ENCODE results near the gene PRKAR2A. TPM values are rescaled to one million over a fixed set of nuclear protein-coding genes. Genes with fewer than 3 reads are reported as not detected.

The PRKAR2A gene
- polyA plus RNA-seq, 2 of the 4 experiments (the other 2 are of a cell fraction) = 15.3 to 17.2 TPM

DNA sequence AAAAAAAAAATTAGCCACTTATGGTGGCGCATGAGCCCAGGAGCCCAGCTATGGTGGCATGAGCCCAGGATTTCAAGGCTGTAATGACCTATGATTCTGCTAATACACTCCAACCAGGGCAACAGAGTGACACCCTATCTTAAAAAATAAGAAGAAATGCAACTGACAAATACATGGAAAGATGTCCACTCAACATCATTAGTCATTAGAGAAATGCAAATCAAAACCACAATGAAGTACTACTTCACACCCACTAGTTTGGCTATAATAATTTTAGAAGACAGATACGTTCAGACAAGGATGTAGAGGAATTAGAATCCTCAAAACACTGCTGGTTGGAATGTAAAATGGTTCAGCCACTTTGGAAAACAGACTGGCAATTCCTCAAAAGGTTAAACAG, 10.5 kb downstream of the PRKAR2A start:
- CTCF ChIA-PET = interaction anchor here (0.7 kb wide), 1 partner anchor 94 kb away, joined by 3 read pairs; no protein-coding TSS in a partner anchor
- no peak for FAIRE-seq
- Histone ChIP-seq H3K4me2 (no peak overlapping the region), H3K4me1 (no peaks in the 10 kb centered on the region), H3K4me3 (no peak overlapping the region), H3K27ac (no peak overlapping the region), H3K9me3 (no peaks in the 10 kb centered on the region)
- no peak for TF ChIP-seq MAFK (IDR thresholded peaks at IDR 0.05; ENCODE audit: partially characterized antibody)
- TF ChIP-seq, protein P1, sequence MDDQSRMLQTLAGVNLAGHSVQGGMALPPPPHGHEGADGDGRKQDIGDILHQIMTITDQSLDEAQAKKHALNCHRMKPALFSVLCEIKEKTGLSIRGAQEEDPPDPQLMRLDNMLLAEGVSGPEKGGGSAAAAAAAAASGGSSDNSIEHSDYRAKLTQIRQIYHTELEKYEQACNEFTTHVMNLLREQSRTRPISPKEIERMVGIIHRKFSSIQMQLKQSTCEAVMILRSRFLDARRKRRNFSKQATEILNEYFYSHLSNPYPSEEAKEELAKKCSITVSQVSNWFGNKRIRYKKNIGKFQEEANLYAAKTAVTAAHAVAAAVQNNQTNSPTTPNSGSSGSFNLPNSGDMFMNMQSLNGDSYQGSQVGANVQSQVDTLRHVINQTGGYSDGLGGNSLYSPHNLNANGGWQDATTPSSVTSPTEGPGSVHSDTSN (IDR thresholded peaks at IDR 0.05) = no peak
- no peak for TF ChIP-seq RAD21 (conservative IDR thresholded peaks at IDR 0.05 in 1 of 2, IDR thresholded peaks at IDR 0.05 in 1 of 2)
- TF ChIP-seq EP300 (IDR thresholded peaks at IDR 0.05) = no peak
- TF ChIP-seq, protein P2, sequence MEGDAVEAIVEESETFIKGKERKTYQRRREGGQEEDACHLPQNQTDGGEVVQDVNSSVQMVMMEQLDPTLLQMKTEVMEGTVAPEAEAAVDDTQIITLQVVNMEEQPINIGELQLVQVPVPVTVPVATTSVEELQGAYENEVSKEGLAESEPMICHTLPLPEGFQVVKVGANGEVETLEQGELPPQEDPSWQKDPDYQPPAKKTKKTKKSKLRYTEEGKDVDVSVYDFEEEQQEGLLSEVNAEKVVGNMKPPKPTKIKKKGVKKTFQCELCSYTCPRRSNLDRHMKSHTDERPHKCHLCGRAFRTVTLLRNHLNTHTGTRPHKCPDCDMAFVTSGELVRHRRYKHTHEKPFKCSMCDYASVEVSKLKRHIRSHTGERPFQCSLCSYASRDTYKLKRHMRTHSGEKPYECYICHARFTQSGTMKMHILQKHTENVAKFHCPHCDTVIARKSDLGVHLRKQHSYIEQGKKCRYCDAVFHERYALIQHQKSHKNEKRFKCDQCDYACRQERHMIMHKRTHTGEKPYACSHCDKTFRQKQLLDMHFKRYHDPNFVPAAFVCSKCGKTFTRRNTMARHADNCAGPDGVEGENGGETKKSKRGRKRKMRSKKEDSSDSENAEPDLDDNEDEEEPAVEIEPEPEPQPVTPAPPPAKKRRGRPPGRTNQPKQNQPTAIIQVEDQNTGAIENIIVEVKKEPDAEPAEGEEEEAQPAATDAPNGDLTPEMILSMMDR (IDR thresholded peaks at IDR 0.05) = no peak
- TF ChIP-seq ZNF302 (CRISPR knock-in tag; IDR thresholded peaks at IDR 0.05) = no peak
- TF ChIP-seq KDM5A (IDR thresholded peaks at IDR 0.05) = no peak
- no peak for TF ChIP-seq MAZ (IDR thresholded peaks at IDR 0.05; ENCODE audit: borderline replicate concordance, low read depth, low read length)
- 80% methylated on average over 2 of the region's 2 CpGs for WGBS (ENCODE audit: missing lambda C conversion rate)
- no peak for ATAC-seq
- POLR2A ChIA-PET = no interaction called here
- no peak for DNase-seq (ENCODE audit: low read depth in 1 of 2, low spot score in 1 of 2)

DNA sequence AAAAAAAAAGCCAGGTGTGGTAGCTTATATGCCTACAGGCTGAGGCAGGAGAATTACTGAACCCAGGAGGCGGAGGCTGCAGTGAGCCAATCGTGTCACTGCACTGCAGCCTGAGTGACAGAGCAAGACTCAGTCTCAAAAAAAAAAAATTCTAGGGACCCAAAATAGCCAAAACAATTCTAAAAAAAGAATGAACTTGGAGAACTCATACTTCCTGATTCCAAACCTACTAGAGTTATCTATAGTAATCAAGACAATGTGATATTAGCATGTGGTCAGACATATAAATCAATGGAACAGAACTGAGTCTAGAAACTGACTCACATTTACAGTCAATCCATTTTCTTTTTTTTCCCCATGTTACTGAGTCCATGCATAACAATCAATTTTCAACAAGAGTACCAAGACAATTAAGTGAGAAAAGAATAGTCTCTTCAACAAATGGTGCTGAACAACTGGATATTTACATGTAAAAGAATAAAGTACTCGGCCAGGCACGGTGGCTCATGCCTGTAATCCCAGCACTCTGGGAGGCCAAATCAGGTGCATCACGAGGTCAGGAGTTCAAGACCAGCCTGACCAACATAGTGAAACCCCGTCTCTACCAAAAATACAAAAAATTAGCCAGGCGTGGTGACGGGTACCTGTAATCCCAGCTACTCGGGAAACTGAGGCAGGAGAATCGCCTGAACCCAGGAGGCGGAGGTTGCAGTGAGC, 11.9 kb downstream of the PRKAR2A start:
- no peaks in the 10 kb centered on the region for H3K4me1 ChIP-seq
- no peak overlapping the region for H3K4me2 ChIP-seq
- WGBS (ENCODE audit: missing lambda C conversion rate) = 84% methylated on average over 11 of the region's 11 CpGs
- H3K27ac ChIP-seq = no peak overlapping the region
- ATAC-seq (no peak), FAIRE-seq (no peak), DNase-seq (ENCODE audit: low read depth in 1 of 2, low spot score in 1 of 2) (no peak)
- ChIA-PET POLR2A (no interaction called here), CTCF (no interaction called here)
- TF ChIP-seq NR3C1 (IDR thresholded peaks at IDR 0.05) (no peak), HOXA7 (CRISPR knock-in tag; IDR thresholded peaks at IDR 0.05) (no peak), NFE2L2 (conservative IDR thresholded peaks at IDR 0.05; ENCODE audit: low read length) (no peak), TFCP2L1 (CRISPR knock-in tag; IDR thresholded peaks at IDR 0.05) (no peak), CHD2 (IDR thresholded peaks at IDR 0.05; ENCODE audit: low read length, partially characterized antibody) (no peak), JUN (IDR thresholded peaks at IDR 0.05) (no peak), ZC3H11A (IDR thresholded peaks at IDR 0.05) (no peak), FOSB (CRISPR knock-in tag; IDR thresholded peaks at IDR 0.05) (no peak), RARB (CRISPR knock-in tag; IDR thresholded peaks at IDR 0.05) (no peak), SMC3 (IDR thresholded peaks at IDR 0.05) (no peak), TP53 (CRISPR knock-in tag; IDR thresholded peaks at IDR 0.05) (no peak), RAD21 (conservative IDR thresholded peaks at IDR 0.05 in 1 of 2, IDR thresholded peaks at IDR 0.05 in 1 of 2) (no peak), MAFK (IDR thresholded peaks at IDR 0.05; ENCODE audit: partially characterized antibody) (no peak), ZNF302 (CRISPR knock-in tag; IDR thresholded peaks at IDR 0.05) (no peak), MYC (IDR thresholded peaks at IDR 0.05; ENCODE audit: borderline replicate concordance, low read length) (no peak), NPAS2 (CRISPR knock-in tag; IDR thresholded peaks at IDR 0.05; ENCODE audit: borderline replicate concordance) (no peak)
- TF ChIP-seq, protein P3, sequence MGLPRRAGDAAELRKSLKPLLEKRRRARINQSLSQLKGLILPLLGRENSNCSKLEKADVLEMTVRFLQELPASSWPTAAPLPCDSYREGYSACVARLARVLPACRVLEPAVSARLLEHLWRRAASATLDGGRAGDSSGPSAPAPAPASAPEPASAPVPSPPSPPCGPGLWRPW (IDR thresholded peaks at IDR 0.05) = no peak
- TF ChIP-seq, protein P4, sequence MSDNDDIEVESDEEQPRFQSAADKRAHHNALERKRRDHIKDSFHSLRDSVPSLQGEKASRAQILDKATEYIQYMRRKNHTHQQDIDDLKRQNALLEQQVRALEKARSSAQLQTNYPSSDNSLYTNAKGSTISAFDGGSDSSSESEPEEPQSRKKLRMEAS (IDR thresholded peaks at IDR 0.05) = no peak
- TF ChIP-seq, protein P5, sequence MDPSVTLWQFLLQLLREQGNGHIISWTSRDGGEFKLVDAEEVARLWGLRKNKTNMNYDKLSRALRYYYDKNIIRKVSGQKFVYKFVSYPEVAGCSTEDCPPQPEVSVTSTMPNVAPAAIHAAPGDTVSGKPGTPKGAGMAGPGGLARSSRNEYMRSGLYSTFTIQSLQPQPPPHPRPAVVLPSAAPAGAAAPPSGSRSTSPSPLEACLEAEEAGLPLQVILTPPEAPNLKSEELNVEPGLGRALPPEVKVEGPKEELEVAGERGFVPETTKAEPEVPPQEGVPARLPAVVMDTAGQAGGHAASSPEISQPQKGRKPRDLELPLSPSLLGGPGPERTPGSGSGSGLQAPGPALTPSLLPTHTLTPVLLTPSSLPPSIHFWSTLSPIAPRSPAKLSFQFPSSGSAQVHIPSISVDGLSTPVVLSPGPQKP (IDR thresholded peaks at IDR 0.05; ENCODE audit: low read depth, low read length) = no peak
- TF ChIP-seq, protein P2 (IDR thresholded peaks at IDR 0.05) = no peak
- no peaks in the 10 kb centered on the region for H3K9me3 ChIP-seq
- H3K4me3 ChIP-seq = no peak overlapping the region
